ENCODE data around the gene VPS39.
A peak's percentile ranks its signal among the peaks of the same experiment; 100 is the strongest.

Gene VPS39

GRCh38 chr15:42145546-42146455 is 62.3 kb downstream of the VPS39 start:
- DNase-seq (ENCODE audit: low spot score): no peak

GRCh38 chr15:42144841-42145375 is 63.2 kb downstream of the VPS39 start:
- DNase-seq (ENCODE audit: low spot score): no peak

DNA sequence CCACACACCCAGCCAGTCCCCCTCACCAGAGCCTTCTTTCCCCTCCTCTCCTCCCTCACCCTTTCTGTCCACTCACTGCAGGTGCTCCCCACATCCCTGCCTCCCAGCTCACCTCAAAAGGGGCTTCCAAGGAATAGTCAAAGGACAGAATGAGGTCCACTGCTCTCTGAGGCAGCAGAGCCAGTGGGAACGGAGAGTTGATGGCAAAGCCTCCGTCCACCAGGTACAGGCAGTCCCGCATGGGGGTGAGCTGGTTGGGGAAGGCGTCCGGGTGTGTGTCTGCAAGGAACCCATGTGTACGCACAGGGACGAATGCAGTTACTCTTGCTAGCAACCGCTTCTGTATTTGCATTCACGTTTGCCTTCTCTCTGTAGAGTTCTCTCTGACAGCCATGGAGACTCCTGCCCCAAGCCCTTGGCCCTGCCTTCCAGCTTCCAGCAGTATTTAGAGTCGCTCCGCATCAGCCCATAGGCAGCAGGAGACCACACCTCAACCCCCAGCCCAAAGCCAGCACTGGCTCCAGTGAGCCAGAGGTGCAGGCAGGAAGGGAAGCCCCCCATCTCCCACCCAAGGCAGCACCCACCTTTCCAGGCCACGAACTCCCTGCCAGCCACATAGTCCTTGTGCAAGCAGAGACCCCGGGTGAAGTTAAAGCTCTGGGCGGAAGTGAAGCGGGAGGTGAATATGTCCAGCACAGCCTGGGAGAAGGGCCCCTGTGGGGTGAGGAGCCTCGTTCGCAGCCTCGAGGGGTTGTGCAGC is 64.1 kb downstream of the VPS39 start:
- DNase-seq (ENCODE audit: low spot score): no peak

- DNase-seq (ENCODE audit: low spot score): no peak
These were observed 64.7 kb downstream of the VPS39 start for GRCh38 chr15:42143356-42143755.

DNA sequence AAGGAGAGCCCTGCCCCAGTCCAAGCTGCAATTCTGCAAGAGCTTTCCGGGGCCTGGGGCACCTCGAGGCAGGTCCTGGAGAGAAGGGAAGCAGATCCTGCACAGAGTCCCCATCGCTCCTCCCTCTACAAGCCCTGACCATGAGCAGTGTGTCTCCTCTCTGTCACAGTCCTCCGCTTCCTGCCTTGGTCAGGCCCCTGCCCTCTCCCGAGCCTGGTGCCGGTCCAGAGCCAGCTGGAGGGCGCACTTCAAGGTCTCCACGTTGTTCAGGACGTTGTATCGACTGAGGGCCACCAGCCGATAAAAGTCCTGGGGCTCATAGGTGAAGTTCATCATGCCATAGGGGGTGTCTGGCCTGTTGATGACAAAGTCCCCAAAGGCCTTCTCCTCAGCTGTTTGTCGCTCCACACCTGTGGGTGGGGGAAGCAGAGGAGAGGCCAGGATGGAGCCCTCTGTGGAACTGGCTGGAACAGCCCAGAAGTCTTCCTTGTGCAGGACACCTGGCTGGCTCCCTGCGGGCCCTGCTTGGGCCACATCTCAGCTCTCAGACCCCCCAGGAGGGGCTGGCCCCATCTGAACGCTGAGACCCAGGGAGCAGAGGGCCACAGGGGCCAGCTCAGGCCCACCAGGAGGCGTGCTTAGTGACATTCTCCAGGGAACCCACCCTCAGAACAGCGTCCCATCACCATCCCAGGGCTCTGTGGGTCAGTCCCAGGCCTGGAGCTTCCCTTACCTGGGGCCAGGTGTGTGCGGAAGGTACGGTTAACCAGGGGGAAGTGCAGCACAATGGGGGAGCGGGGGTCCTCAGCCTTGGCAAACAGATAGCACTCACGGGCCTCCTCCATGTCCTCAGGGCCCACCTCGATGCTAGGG is 66.1 kb downstream of the VPS39 start:
- DNase-seq (ENCODE audit: low spot score): no peak

DNA sequence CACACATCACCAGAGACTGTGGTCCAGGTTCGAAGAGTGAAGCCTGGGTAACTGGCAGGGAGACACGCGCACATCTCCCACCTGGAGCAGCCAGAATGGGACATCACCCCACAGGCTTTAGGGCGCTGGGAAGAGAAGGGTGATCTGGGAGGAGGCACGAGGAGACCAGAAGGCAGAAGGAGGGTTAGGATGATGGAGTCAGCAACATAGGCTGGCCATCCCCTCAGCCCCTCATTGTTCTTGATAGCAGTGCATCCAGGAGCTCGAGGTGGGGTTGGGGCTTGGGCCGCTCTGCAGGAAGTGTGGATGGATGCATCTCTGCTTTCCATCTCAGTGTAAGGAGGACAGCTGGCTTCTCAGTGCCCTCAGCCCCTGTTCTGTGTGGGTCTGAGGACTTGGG is 66.9 kb downstream of the VPS39 start:
- DNase-seq (ENCODE audit: low spot score): no peak

- no peak for DNase-seq (ENCODE audit: low spot score)
These were observed 67.6 kb downstream of the VPS39 start for GRCh38 chr15:42140383-42141070.

DNA sequence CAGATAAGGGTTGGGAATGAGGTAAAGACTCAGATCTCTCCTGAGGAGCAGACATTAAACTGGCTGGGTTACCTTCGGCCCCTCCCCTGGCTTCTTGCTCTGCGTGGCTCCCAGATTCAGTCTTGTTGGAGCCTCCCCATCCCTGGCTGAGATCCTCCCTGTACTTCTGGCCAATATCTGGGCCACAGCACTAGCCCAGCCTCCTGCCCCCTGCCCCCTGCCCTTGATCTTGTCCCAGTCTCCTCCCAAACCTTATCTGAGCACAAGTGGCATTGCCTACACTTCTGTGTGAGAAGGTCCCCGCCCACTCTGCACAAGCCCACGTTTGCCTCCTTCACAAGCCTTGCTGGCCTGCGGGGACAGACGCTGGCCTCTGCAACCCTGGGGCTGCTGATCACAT is 68.5 kb downstream of the VPS39 start:
- no peak for DNase-seq (ENCODE audit: low spot score)

DNA sequence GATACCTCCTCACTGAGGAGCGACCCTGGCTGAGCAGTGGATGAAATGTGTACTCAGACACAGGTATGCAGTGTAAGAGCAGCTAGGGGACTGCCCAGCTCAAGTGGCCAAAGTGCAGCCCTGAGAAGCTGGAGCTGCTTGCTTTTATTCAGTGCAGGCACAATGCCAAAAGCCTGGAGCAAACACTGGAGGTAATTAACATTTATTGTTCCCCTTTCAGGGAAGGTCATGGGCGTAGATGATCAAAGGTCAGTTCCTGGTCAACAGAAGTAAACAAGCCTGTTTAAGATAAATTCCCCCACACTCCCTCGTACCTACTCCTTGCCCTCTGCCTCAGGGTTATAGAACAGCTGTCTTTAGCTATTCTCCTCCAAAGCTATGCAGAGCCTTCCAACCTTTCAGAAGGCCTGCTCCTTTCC is 69.1 kb downstream of the VPS39 start:
- no peak for DNase-seq (ENCODE audit: low spot score)

DNA sequence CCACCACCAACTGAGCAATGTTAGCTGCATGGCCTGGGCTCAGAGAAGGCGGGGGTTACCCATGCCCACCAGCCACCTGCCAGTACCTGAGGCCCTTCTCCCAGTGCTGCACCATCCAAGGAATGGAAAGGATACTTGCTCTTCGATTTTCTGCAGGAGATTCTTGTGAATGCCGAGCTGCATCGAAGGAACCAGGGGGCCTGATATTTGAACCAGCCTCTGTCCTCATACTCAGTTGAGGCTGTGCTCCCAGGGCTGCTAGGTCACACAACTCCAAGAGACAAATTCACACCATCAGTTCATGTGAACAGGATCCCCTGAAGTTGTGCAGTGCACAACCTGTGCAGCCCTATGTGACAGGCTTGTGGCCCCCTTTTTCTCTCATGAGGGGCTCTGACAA is 69.7 kb downstream of the VPS39 start:
- DNase-seq (ENCODE audit: low spot score): no peak

GRCh38 chr15:42137461-42138261 is 70.4 kb downstream of the VPS39 start:
- DNase-seq (ENCODE audit: low spot score): peak; percentile 79

DNA sequence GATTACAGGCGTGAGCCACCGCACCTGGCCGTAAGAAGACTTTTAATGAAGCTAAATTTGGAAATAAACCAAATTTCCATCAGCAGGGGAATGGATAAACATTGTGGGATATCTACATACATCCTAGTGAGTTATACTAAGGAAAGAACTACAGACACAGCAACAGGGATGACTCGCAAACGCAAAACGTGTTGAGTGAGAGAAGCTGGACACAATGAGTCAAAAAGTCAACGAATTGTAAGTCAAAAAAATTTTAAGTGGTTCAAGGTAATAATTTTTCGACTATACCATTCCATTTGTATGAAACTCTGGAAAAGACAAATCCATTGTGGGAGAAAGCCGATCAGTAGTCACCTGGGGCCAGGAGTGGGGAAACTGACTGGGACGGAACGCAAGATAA is 71.6 kb downstream of the VPS39 start:
- DNase-seq (ENCODE audit: low spot score): no peak

- DNase-seq (ENCODE audit: low spot score): no peak
These were observed 72.8 kb downstream of the VPS39 start for GRCh38 chr15:42135351-42135750.

DNA sequence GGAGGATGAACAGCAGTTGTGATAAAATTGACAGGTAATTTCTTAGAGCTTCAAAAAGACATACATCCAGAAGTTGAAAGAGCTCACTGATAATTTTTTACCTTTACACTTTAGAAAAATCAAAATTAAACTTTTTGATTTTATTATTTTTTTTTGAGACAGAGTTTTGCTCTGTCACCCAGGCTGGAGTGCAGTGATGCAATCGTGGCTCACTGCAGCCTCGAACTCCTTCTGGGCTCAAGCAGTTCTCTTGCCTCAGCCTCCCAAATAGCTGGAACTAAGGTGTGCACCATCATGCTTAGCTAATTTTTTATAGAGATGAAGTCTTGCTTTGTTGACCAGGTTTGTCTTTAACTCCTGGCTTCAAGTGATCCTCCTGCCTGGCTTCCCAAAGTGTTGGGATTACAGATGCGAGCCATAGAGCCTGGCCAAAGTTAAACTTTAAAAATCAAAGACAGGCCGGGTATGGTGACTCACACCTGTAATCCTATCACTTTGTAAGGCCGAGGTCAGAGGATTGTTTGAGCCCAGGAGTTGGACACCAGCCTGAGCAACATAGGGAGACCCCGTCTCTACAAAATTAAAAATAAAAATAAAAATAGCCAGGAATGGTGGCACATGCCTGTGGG is 73.4 kb downstream of the VPS39 start:
- DNase-seq (ENCODE audit: low spot score): no peak

DNA sequence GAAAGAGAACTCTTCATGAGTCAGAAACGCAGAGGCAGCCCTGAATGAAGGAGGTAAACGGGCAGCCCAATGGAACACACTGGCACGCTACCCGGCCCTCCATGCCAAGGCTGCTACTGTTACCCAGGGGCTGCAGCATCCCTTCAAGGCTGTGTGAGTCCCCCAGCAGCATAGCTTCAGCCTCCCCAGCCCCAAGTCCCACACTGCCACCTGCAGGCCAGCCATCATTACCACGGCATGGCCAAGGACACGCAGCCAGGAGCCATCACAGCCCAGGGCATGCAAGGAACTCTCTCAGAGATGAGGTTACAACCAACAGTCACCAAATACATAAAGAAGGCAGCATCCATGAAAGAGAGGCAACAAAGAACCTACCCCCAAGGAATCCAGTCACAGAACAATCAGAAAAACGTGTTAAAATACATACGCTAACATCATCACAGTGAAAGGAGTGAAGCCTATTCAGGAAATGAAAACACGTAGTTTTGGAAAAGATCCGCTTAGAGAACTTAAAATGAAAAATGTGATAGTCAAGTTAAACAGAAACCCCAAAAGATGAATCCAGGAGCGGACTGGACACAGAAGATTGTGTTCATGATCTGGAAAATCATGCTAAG is 74.1 kb downstream of the VPS39 start:
- DNase-seq (ENCODE audit: low spot score): peak; percentile 60

- DNase-seq (ENCODE audit: low spot score): no peak
These were observed 74.7 kb downstream of the VPS39 start for GRCh38 chr15:42133356-42133755.

DNA sequence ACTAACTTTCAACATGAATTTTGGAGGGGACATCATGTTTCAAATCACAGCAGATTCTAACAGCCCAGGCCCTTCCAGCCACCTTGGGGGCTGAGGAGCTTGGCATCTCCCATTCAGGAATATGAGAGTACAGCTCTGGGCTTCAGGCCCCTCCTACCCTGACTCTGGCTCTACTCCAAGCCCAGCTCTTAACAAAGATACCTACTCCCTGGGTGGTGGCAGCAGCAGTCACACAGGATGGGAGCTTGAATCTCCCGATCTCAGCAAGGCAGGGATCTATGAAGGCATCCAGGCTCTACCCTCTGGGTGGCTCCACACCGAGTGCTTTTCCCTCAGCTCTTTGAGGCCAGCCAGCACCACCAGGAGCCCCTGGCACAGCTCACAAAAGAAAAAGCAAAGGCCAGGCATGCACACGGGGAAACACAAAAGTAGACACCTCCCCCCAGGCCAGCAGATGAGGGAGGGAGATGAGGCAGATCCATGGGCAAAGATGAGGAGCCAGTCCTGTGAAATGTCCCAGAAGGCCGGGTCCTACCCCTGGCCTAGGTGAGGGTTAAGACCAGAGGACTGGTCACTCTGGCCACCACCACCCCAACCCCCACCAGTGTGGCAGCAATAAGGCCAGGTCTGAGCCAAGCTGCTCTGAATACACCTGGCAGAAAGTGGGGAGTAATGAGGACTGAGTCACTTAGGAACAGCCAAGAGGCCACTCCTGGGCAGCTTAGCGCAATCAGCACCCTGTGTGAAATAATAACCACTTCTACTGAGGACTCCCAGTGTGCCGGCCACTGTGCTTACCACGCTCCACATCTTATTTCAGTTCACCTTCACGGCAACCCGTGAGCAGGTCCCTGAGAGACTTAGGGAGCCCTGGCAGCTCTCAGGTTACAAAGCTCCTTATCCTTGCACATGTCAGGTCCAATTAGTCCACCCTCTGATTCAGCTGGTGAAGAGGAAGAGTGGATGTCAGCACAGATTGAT is 76.0 kb downstream of the VPS39 start:
- no peak for DNase-seq (ENCODE audit: low spot score)

- DNase-seq (ENCODE audit: low spot score): no peak
These were observed 77.1 kb downstream of the VPS39 start for GRCh38 chr15:42131006-42131405.
